Stimulated activated CD4-positive, alpha-beta T cell treated with anti-CD3 and anti-CD28 coated beads, Interleukin-15, amount 100 ng/mL, for 48 hours (primary cell): ENCODE results near the gene TMEM108.

ENCODE experiments used
- DNase-seq, 2 donors: peaks; one replicate each; pipeline ENCODE4 v3.0.0-alpha.2; 2020; ENCODE audit warnings: low read depth in 2 of 2

The TMEM108 gene

GRCh38 chr3:133227813-133228212, 189.6 kb downstream of the TMEM108 start:
- DNase-seq: no peak

- no peak for DNase-seq
These were observed 192.0 kb downstream of the TMEM108 start for GRCh38 chr3:133230195-133230594.

DNA sequence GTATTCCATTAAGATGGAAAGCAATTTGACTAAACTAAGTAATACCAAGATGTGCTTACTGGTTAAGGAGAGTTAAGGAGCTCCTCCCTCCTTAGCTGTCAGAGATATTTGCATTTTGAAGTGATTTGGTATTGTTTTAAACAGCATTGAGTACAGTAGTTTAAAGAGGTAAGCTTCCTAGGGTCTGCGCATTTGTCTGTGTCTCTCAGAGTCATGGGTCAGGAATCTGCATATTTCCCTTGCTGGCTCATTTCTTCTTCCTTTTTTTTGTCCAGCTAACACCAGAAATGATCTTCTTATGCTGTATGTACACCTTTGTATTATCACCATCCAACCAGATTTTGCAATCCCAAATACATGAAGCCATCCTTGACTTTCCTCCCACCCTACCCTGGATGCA, 198.7 kb downstream of the TMEM108 start:
- no peak for DNase-seq

DNA sequence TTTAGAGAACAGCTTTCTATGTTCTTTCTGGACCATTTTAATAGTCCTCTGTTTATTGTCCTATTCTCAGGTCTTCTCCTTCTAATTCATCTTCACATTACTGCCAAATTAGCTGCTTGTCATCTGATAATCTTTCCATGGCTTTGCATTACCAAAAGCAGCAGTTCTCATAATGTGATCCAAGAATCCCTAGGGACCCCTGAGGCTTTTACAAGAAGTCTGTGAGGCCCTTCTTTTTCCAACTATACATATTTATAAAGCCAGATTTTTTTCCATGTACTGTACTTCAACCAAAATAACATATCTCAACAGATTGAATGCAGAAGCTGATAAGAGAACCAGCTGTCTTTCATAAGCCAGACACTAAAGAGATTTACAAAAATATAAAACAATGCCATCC, 199.2 kb downstream of the TMEM108 start:
- DNase-seq: no peak

DNA sequence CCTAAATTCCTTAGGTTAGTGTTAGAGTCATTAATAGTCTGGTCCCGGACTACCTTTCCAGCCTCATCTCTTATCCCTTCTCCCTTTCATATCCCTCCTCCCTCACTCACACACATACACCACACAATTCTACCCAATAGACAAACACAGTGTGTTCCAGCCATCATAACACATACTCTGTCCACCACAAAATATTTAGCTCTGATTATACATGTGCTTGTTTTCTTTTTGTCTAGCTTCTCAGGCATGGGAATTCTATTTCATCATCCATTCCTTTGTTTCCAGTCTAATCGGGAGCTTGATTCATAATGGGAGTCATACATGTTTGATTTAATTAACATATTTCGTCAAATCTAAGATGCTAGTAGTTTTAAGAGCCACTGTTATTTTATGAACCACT, 199.8 kb downstream of the TMEM108 start:
- DNase-seq: no peak

DNA sequence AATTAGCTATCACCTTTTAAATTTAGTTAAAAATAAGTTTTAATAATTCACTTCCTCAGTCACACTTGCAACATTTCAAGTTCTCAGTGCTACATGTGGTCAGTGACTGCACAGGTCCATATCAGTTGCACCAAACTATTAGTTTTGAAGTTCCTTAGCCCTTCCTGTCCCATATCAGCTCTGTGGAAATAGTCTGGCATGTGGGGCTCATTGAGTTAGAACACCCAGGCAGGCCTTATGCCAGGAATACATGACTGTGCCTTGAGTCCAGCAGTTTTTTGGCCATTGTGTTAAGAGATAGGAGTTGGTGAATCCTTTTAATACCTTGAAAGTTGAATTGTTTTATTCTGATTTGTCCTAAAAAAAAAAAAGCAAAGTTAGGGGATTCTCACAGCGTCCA, 207.9 kb downstream of the TMEM108 start:
- no peak for DNase-seq

- no peak for DNase-seq
These were observed 208.6 kb downstream of the TMEM108 start for GRCh38 chr3:133246773-133247172.

- no peak for DNase-seq
These were observed 210.2 kb downstream of the TMEM108 start for GRCh38 chr3:133248389-133248788.

- no peak for DNase-seq
These were observed 211.3 kb downstream of the TMEM108 start for GRCh38 chr3:133249490-133249889.

DNA sequence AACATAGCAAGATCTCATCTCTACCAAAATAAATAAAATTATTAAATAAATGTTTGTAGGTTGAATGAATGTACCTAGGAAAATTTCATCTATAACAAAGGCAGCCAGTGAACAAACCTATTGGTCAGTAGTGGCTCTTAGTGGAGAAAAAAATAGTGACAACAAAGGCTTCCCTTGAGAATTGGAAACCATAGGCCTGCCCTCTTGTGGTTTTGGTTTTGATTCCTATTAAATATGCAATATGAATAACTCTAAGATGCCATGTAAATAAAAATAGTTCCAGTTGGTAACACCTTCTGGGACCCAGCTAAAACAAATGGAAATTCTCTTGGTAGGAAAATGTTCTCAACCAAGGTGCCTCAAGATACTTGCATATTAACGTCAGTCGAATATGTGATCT, 216.0 kb downstream of the TMEM108 start:
- DNase-seq: no peak

DNA sequence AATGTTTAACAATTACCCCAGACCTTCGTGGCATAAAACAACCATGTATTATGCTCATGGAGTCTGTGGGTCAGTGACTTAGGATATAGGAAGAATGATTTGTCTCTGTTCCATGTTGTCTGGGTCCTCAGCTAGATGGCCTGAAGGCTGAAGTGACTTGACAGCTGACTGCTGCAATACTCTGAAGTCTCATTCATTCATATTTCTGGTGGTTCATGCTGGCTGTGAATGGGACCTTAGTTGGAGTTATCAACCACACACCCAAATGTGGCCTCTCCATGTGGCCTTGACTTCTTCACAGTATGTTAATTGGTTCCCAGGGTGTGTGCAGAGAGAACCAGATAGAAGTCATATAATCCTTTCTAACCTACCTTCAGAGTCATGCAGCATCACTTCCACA, 216.5 kb downstream of the TMEM108 start:
- DNase-seq: no peak

DNA sequence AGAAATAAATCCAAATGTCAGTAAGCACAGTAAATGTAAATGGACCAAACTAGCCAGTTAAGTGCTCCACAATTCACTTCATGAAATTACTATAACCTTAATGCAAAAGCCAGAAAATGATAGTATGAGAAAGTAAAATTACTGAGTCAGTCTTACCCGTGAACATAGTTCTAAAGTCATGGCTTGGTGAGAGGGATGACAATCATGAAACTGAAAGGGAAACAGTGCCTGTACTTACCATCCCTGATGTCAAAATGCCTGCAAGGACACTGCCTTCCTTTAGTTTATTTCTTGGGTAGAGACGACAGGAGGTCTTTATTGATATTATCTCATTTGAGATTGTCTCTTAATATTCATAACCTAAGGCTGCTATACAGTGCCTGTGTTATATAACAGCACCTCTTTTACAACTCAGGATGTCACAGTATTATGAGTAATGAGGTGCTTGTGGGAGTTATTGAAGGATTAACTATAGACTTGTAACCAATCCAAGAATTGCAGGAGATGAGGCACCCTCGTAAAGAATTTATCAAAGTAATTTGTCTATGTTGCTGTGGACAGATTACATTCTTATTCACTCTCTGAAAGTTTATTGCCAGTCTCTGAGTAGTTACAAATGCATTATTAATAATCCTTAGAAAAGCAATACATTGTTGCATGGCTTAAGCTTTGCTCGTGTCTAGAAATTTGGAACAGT, 218.7 kb downstream of the TMEM108 start:
- DNase-seq: no peak

DNA sequence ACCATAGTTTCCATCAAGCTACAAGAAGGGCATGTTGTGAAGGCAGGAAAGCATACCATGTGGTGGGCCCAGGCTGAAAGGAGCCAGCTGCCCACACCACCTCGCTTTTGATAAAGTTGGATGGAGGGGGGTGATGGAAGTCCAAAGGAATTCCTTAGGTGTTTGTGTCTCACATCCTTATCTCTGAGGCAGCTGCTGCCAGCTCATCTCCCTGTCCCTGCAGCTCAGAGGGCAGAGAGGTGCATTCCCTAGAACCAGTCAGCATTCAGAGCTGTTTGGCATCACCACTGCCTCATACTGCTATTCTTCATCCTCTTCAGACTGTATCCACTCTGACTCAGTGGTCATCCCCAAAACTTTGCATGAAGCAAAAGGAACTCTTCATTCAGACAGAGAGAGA, 220.2 kb downstream of the TMEM108 start:
- DNase-seq: no peak

DNA sequence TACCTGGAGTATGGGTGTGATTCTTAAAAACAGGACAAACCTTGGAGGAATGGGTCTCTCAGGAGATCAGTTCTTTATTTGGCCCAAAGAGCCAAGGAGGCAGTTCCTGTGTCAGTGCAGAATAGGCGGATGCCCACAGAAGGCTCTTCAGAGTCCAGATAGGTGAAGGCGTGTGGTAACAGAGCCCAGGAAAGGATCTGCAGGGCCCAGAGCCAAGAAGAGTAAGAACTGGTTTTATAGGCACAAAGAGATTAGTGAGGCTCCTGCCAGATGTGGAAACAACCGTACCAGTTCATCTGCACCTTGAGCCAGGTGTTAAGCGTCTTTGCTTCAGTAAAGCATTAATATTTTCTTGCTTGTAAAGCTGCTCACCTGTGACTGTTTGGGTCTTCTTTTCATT, 221.6 kb downstream of the TMEM108 start:
- DNase-seq: no peak

GRCh38 chr3:133262333-133262732, 224.1 kb downstream of the TMEM108 start:
- DNase-seq: no peak

DNA sequence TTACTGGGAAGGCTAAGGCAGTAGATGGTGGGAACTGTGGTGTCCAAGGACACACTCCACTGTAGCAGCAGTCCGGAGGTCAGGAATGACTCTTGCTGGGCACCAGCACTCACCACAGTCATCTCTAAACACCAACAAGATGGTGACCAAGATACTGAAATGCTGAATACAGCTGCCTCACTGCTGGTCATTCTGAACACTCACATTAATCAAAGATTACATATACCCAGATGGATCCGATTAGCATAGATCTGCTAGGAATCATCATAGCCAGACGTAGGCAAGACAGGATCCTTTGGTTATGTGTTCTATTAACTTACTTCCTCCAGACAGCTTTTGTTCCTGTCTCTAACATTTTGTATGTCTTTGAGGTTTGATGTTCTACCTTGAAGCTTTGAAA, 226.7 kb downstream of the TMEM108 start:
- no peak for DNase-seq

DNA sequence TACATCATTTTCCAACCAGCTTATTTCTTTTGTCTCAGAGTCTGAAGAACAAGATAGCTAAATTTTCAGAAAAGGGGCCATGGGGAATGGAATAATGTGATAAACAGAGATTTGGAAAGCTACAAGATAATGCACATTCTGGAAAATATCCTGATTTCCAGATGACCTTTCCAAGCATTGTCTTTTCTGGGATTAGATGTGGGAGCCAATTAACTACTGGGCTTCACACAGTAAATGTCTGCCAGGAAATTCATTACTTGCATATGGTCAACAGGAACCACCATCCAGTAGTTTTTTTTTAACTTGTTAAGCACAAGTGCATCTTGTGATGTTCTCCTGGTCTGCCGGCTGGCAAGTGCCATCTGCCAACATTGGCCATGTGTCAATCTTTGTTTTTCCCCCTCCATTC, 230.5 kb downstream of the TMEM108 start:
- no peak for DNase-seq

GRCh38 chr3:133269393-133269792, 231.2 kb downstream of the TMEM108 start:
- DNase-seq: no peak

DNA sequence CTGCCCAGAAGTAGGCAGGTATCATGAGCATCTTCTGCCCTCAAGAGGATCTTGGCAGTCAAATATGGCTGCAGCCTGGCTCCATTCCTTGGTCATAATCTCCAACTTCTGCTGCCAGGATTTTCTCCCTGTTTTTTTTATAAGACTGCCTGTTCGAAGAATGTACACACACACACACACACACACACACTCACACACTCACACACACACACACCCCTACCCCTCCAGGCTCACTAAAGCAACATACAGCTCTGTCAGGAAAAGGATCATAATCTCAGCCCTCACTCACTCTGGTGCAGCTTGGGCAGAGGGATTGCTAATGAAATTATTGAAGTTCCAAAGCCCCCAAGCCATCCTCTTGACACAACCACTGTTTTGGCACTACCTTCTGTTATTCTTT, 232.4 kb downstream of the TMEM108 start:
- DNase-seq: no peak

GRCh38 chr3:133271042-133271441, 232.9 kb downstream of the TMEM108 start:
- no peak for DNase-seq

GRCh38 chr3:133271539-133271938, 233.3 kb downstream of the TMEM108 start:
- no peak for DNase-seq

- no peak for DNase-seq
These were observed 235.2 kb downstream of the TMEM108 start for GRCh38 chr3:133273346-133273745.

DNA sequence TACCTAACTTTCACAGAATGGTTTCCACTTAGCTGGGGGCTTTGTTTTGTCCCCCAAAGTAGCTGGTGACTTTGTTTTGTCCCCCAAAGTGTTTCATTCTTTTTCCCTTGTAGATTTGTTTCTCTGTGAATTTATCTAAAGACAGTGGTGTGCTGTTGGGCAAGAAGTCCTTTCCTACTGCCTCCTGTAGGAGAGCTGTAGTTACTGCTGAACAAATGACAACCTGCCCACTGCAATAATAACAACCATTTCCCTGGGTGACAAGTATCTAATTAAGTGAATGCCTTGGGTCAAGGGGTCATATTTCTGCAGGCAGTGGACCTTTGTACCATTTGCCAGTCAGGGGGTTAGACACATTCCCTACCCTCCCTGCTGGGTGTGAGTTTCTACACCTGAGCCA, 236.3 kb downstream of the TMEM108 start:
- no peak for DNase-seq

- no peak for DNase-seq
These were observed 238.4 kb downstream of the TMEM108 start for GRCh38 chr3:133276594-133276993.
